ENCODE measurements around the gene UQCRC1. TPM values are rescaled to one million over a fixed set of nuclear protein-coding genes. Genes with fewer than 3 reads are reported as not detected.

UQCRC1 gene
- total and polyA plus RNA-seq, 2 experiments from 2014 or later: 308 to 405 TPM

GRCh38 chr3:48655606-48656005 lies 46.2 kb upstream of the UQCRC1 start:
- no peaks in the 10 kb centered on the region for H3K27me3 ChIP-seq
- TF ChIP-seq CTCF (IDR thresholded peaks at IDR 0.05; ENCODE audit: poor library complexity): no peak
- TF ChIP-seq EZH2phosphoT487 (IDR thresholded peaks at IDR 0.05; ENCODE audit: low read depth, severe bottlenecking, unreplicated experiment): no peak
- no peak for TF ChIP-seq EZH2 (IDR thresholded peaks at IDR 0.05; ENCODE audit: borderline replicate concordance)
- H3K9me3 ChIP-seq (ENCODE audit: low read depth): no peaks in the 10 kb centered on the region
- no peak overlapping the region for H3K4me3 ChIP-seq
- H3K4me2 ChIP-seq: peak overlapping the region; percentile 89
- no peaks in the 10 kb centered on the region for H3K9me2 ChIP-seq (replicated peaks; ENCODE audit: insufficient read depth)
- DNase-seq (ENCODE audit: low spot score): no peak
- no peaks in the 10 kb centered on the region for H3K4me1 ChIP-seq (ENCODE audit: insufficient read depth)
- H3K27ac ChIP-seq: no peak overlapping the region
- H3K36me3 ChIP-seq (replicated peaks; ENCODE audit: insufficient read depth, low read depth): no peaks in the 10 kb centered on the region
- no peaks in the 10 kb centered on the region for H3K79me2 ChIP-seq
- no peaks in the 10 kb centered on the region for H4K20me1 ChIP-seq (ENCODE audit: insufficient read depth, poor library complexity, severe bottlenecking)
- 50% methylated on average over 14 of the region's 30 CpGs for WGBS (ENCODE audit: low lambda C conversion rate, missing lambda C conversion rate)
- H2AFZ ChIP-seq: peak overlapping the region; percentile 51

- Histone ChIP-seq H3K36me3 (replicated peaks; ENCODE audit: insufficient read depth, low read depth) (no peaks in the 10 kb centered on the region), H3K4me2 (no peak overlapping the region), H3K9me2 (replicated peaks; ENCODE audit: insufficient read depth) (no peaks in the 10 kb centered on the region), H2AFZ (no peak overlapping the region), H3K27ac (no peak overlapping the region), H3K9me3 (ENCODE audit: low read depth) (no peaks in the 10 kb centered on the region), H4K20me1 (ENCODE audit: insufficient read depth, poor library complexity, severe bottlenecking) (no peaks in the 10 kb centered on the region), H3K27me3 (no peaks in the 10 kb centered on the region), H3K4me3 (no peak overlapping the region), H3K79me2 (no peaks in the 10 kb centered on the region), H3K4me1 (ENCODE audit: insufficient read depth) (no peaks in the 10 kb centered on the region)
- no peak for TF ChIP-seq CTCF (IDR thresholded peaks at IDR 0.05; ENCODE audit: poor library complexity)
- TF ChIP-seq EZH2phosphoT487 (IDR thresholded peaks at IDR 0.05; ENCODE audit: low read depth, severe bottlenecking, unreplicated experiment): no peak
- TF ChIP-seq EZH2 (IDR thresholded peaks at IDR 0.05; ENCODE audit: borderline replicate concordance): no peak
- WGBS (ENCODE audit: low lambda C conversion rate, missing lambda C conversion rate): 96% methylated on average over 12 of the region's 12 CpGs
- no peak for DNase-seq (ENCODE audit: low spot score)
Observed at GRCh38 chr3:48655063-48655462, 45.6 kb upstream of the UQCRC1 start.

- H3K9me2 ChIP-seq (replicated peaks; ENCODE audit: insufficient read depth): no peaks in the 10 kb centered on the region
- no peaks in the 10 kb centered on the region for H3K27me3 ChIP-seq
- no peak for DNase-seq (ENCODE audit: low spot score)
- no peak overlapping the region for H3K4me2 ChIP-seq
- TF ChIP-seq EZH2phosphoT487 (IDR thresholded peaks at IDR 0.05; ENCODE audit: low read depth, severe bottlenecking, unreplicated experiment) (no peak), EZH2 (IDR thresholded peaks at IDR 0.05; ENCODE audit: borderline replicate concordance) (no peak), CTCF (IDR thresholded peaks at IDR 0.05; ENCODE audit: poor library complexity) (no peak)
- H3K9me3 ChIP-seq (ENCODE audit: low read depth): no peaks in the 10 kb centered on the region
- no peaks in the 10 kb centered on the region for H4K20me1 ChIP-seq (ENCODE audit: insufficient read depth, poor library complexity, severe bottlenecking)
- H3K4me3 ChIP-seq: no peak overlapping the region
- WGBS (ENCODE audit: low lambda C conversion rate, missing lambda C conversion rate): 96% methylated on average over 15 of the region's 15 CpGs
- H3K27ac ChIP-seq: no peak overlapping the region
- no peak overlapping the region for H2AFZ ChIP-seq
- H3K4me1 ChIP-seq (ENCODE audit: insufficient read depth): no peaks in the 10 kb centered on the region
- H3K79me2 ChIP-seq: no peaks in the 10 kb centered on the region
- H3K36me3 ChIP-seq (replicated peaks; ENCODE audit: insufficient read depth, low read depth): no peaks in the 10 kb centered on the region
Observed at GRCh38 chr3:48652923-48653715, 43.7 kb upstream of the UQCRC1 start.
